Fibroblast of the aortic adventitia (primary cell): Measurements from ENCODE around the gene ITPR1. TPM values are rescaled to one million over a fixed set of nuclear protein-coding genes. Genes with fewer than 3 reads are reported as not detected.

Source experiments
- DNase-seq: peaks from one replicate; pipeline ENCODE4 v3.0.0-alpha.2; 2010; ENCODE audit warnings: low read depth
- H3K4me3 ChIP-seq: 2 replicates; pipeline ENCODE4 v1.5.1; 2011; ENCODE audit warnings: low read depth, mild to moderate bottlenecking, control low read depth, low read length, moderate library complexity
- CTCF ChIP-seq: IDR thresholded peaks from 2 replicates; pipeline ENCODE4 v1.5.1; 2011; ENCODE audit warnings: mild to moderate bottlenecking, low read length, control low read depth, inconsistent platforms; ENCODE audit not compliant: insufficient read depth
- total RNA-seq: library from RNA; depleted of rRNA; stranded (reverse); fragments of >200 nt; gene quantifications from 2 replicates; pipeline ENCODE4 v1.2.3, GENCODE V29; 2012; ENCODE audit warnings: low replicate concordance

The ITPR1 gene
- total RNA-seq, 1 donor = 8.9 TPM

- TF ChIP-seq CTCF = no peak
- no peak for DNase-seq
- H3K4me3 ChIP-seq = no peak overlapping the region
Measured at GRCh38 chr3:4818986-4819693, 326.0 kb downstream of the ITPR1 start.

- no peak overlapping the region for H3K4me3 ChIP-seq
- no peak for DNase-seq
- TF ChIP-seq CTCF = no peak
Measured at GRCh38 chr3:4819746-4820145, 326.6 kb downstream of the ITPR1 start.

DNA sequence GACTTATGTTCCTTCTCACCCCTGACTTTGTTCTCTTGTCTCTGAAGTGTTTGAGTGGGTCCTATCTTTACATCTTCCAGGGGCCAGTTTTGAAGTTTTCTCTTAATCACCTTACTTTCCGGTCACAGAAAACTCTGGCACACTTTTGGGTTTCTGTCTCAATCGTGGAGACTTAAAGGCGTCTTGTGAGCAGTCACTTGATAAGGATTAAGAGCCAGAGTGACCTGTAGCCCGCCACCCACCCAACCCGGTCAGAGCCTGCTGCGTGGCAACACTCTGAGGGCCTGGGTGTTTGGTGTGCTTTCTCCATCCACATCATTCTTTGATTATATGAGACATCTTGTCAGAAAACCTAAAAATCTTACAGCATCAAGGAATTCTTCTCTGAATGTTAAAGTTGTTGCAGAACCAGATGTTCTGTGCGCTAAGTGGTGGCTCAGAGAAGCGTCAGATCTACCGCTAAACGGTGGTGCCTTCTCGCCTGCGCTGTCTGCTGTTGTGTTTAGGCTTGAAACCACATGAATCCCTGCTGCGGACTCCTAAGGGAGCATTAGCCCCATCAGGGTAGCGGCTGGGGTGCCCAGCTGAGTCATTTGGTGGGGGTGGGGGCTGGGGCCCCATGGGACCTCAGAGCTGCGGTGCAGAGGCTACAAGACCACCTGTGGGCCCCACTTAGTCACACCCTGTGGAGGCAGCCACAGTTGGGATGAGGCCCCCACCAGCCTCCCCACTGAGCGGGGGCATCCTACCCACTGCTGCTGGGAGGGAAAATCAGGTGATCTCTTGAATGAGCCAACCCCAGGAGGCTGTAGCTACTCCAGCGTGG, 327.4 kb downstream of the ITPR1 start:
- no peak for DNase-seq
- TF ChIP-seq CTCF = no peak
- H3K4me3 ChIP-seq = no peak overlapping the region

DNA sequence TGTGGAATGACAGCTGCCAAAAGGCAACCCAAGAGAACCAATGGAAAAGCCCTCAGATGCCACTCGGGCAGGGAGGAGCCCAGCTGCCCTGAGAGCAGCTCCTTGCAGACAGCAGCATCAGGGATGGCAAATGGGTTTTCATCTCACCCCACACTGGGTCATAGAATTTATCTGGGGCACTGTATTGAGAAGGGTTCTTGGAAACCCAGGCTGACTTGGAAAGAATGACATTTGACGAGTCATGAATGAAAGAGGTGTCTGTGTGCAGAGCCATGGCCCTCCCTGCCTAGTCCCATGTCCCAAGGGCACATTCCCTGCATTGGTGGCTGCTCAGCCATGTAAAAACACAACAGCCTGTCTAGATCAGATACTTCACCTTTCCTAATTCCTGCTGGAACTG, 328.2 kb downstream of the ITPR1 start:
- no peak for DNase-seq
- no peak overlapping the region for H3K4me3 ChIP-seq
- TF ChIP-seq CTCF = no peak

GRCh38 chr3:4821975-4822374, 328.8 kb downstream of the ITPR1 start:
- TF ChIP-seq CTCF = no peak
- H3K4me3 ChIP-seq = no peak overlapping the region
- no peak for DNase-seq

GRCh38 chr3:4822568-4822967, 329.4 kb downstream of the ITPR1 start:
- TF ChIP-seq CTCF = no peak
- no peak for DNase-seq
- H3K4me3 ChIP-seq = no peak overlapping the region

DNA sequence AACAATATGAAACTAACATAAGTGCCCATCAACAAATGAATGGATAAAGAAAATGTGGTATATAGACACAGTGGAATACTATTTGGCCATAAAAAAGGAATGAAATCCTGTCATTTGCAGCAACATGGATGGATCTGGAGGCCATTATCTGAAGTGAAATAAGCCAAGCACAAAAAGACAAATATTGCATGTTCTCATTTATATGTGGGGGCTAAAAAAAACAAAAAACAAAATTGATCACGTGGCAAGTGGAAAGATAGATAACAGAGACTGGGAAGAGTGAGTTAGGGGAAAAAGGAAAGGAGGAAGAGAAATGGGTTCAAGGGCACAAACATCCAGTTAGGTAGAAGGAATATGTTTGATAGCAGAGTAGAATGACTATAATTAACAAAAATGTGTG, 330.2 kb downstream of the ITPR1 start:
- DNase-seq = no peak
- no peak overlapping the region for H3K4me3 ChIP-seq
- no peak for TF ChIP-seq CTCF
